ENCODE results near the gene OR10T2. TPM values are rescaled to one million over a fixed set of nuclear protein-coding genes. Genes with fewer than 3 reads are reported as not detected.
"Not testable (repeated sequence)": the region's sequence is repeated elsewhere in the genome, so short reads cannot be mapped to it uniquely, and the experiment has no call there.

Gene OR10T2
- total RNA-seq, 1 donor from 2014 or later, result not detected

GRCh38 chr1:158356616-158357015 lies 42.6 kb downstream of the OR10T2 start:
- H3K36me3 Mint-ChIP-seq, result no peaks in the 10 kb centered on the region
- H3K27ac Mint-ChIP-seq, result no peak overlapping the region
- H3K4me3 Mint-ChIP-seq, result no peak overlapping the region
- no peaks in the 10 kb centered on the region for H3K4me1 Mint-ChIP-seq
- H3K9me3 Mint-ChIP-seq, result no peaks in the 10 kb centered on the region
- no peak for DNase-seq (ENCODE audit: low spot score in 2 of 2, unreplicated experiment in 2 of 2)
- no peak for TF ChIP-seq CTCF (IDR thresholded peaks at IDR 0.05; ENCODE audit: unreplicated experiment)
- peaks cover 12% of the 10 kb centered on the region for H3K27me3 Mint-ChIP-seq (ENCODE audit: low read depth)

GRCh38 chr1:158355773-158356285 lies 43.4 kb downstream of the OR10T2 start:
- no peaks in the 10 kb centered on the region for H3K4me1 Mint-ChIP-seq
- no peak for TF ChIP-seq CTCF (IDR thresholded peaks at IDR 0.05; ENCODE audit: unreplicated experiment)
- peaks cover 12% of the 10 kb centered on the region for H3K27me3 Mint-ChIP-seq (ENCODE audit: low read depth)

GRCh38 chr1:158354255-158354654 lies 45.0 kb downstream of the OR10T2 start:
- TF ChIP-seq CTCF (IDR thresholded peaks at IDR 0.05; ENCODE audit: unreplicated experiment), result no peak
- Mint-ChIP-seq H3K9me3 (no peaks in the 10 kb centered on the region), H3K27ac (no peak overlapping the region), H3K27me3 (ENCODE audit: low read depth) (peaks cover 12% of the 10 kb centered on the region), H3K36me3 (no peaks in the 10 kb centered on the region), H3K4me3 (no peak overlapping the region), H3K4me1 (no peaks in the 10 kb centered on the region)
- DNase-seq (ENCODE audit: low spot score in 2 of 2, unreplicated experiment in 2 of 2), result no peak

More at GRCh38 chr1:158355773-158356285, 43.4 kb downstream of the OR10T2 start:
- no peak overlapping the region for H3K4me3 Mint-ChIP-seq
- no peak overlapping the region for H3K27ac Mint-ChIP-seq
- no peaks in the 10 kb centered on the region for H3K36me3 Mint-ChIP-seq
- DNase-seq (ENCODE audit: low spot score in 2 of 2, unreplicated experiment in 2 of 2), result no peak
- H3K9me3 Mint-ChIP-seq, result no peaks in the 10 kb centered on the region

GRCh38 chr1:158353303-158354075 lies 45.8 kb downstream of the OR10T2 start, which contains the start of gene CD1E:
TSS of gene CD1E (plus strand) at chr1:158353894. CDS start at chr1:158353989, 95 bp downstream.
- Mint-ChIP-seq H3K4me1 (no peaks in the 10 kb centered on the region), H3K27me3 (ENCODE audit: low read depth) (peaks cover 12% of the 10 kb centered on the region), H3K4me3 (no peak within 1 kb of the TSS), H3K36me3 (no peaks in the 10 kb centered on the region), H3K9me3 (no peaks in the 10 kb centered on the region), H3K27ac (no peak within 1 kb of the TSS)
- no peak for TF ChIP-seq CTCF (IDR thresholded peaks at IDR 0.05; ENCODE audit: unreplicated experiment)
- DNase-seq (ENCODE audit: low spot score in 2 of 2, unreplicated experiment in 2 of 2), result no peak

- not testable (repeated sequence) for H3K36me3 Mint-ChIP-seq; H3K27ac Mint-ChIP-seq; H3K4me1 Mint-ChIP-seq; H3K4me3 Mint-ChIP-seq; H3K27me3 Mint-ChIP-seq (ENCODE audit: low read depth); DNase-seq (ENCODE audit: low spot score in 2 of 2, unreplicated experiment in 2 of 2)
- peaks cover 17% of the 10 kb centered on the region for H3K9me3 Mint-ChIP-seq
These were observed 50.3 kb downstream of the OR10T2 start for GRCh38 chr1:158348946-158349345.

Other genes starting within 250 kb of the OR10T2 start
- gene CD1D, start 218.6 kb downstream of the OR10T2 start, total RNA-seq, result 2.2 to 2.8 TPM (median 2.8 TPM) in 3 replicates
- 0.09 TPM in 1 of 3 replicates, not detected in the others for gene CD1A, start 145.0 kb downstream of the OR10T2 start, total RNA-seq
- gene CD1C, start 109.5 kb downstream of the OR10T2 start, total RNA-seq, result not detected in 3 replicates
- not detected in 3 replicates for gene CD1B, start 67.9 kb downstream of the OR10T2 start, total RNA-seq
- gene CD1E, start 45.6 kb downstream of the OR10T2 start, total RNA-seq, result not detected in 3 replicates
- not detected in 3 replicates for gene OR10K2, start 26.8 kb upstream of the OR10T2 start, total RNA-seq
- gene OR10K1, start 62.4 kb upstream of the OR10T2 start, total RNA-seq, result not detected in 3 replicates
- not detected in 3 replicates for gene OR10R2, start 72.8 kb upstream of the OR10T2 start, total RNA-seq
- not detected in 3 replicates for gene OR6Y1, start 154.9 kb upstream of the OR10T2 start, total RNA-seq
- gene OR6P1, start 171.1 kb upstream of the OR10T2 start, total RNA-seq, result not detected in 3 replicates
- gene OR10X1, start 180.4 kb upstream of the OR10T2 start, total RNA-seq, result not detected in 3 replicates
- not detected in 3 replicates for gene OR10Z1, start 205.8 kb upstream of the OR10T2 start, total RNA-seq